ENCODE data around the gene PTPRT. TPM values are rescaled to one million over a fixed set of nuclear protein-coding genes. Genes with fewer than 3 reads are reported as not detected.

Gene PTPRT
- total and polyA plus RNA-seq, 2 donors (not counting 1 experiment from before 2014, with no cell fraction given): not detected

DNA sequence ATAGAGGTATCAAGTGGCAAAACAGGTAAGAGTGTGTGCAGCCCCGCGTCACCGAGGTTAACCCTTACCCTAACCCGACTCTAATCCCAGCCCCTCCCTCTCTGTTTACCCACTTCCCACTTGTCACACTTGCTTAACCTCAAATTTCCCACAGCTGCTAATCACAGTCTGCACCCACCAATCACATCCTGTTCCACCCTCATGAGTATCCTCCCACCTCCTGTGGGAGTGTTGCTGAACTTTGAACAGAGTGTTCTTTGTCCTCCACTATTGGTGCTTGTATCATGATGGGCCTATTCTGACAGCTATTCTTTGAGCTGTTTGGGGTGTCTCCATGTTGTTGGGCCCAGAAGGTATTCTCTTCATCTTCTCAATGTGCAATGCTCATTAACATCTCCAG, 487.8 kb downstream of the PTPRT start:
- H3K79me2 ChIP-seq (ENCODE audit: control insufficient read depth, insufficient read depth, low read length): no peaks in the 10 kb centered on the region
- no peaks in the 10 kb centered on the region for H3K9me3 ChIP-seq (ENCODE audit: control insufficient read depth, insufficient read depth, low read depth, low read length)
- H3K27ac ChIP-seq (ENCODE audit: insufficient read depth, low read length): no peak overlapping the region
- no peak overlapping the region for H3K4me3 ChIP-seq (replicated peaks in 1 of 4; ENCODE audit: control extremely low read depth in 1 of 4, insufficient read depth in 1 of 4, low read depth in 3 of 4, low read length in 4 of 4)
- no peak overlapping the region for H2AFZ ChIP-seq (ENCODE audit: low read length)
- no peaks in the 10 kb centered on the region for H3K36me3 ChIP-seq (ENCODE audit: control insufficient read depth, insufficient read depth, low read length)
- TF ChIP-seq, protein P1, sequence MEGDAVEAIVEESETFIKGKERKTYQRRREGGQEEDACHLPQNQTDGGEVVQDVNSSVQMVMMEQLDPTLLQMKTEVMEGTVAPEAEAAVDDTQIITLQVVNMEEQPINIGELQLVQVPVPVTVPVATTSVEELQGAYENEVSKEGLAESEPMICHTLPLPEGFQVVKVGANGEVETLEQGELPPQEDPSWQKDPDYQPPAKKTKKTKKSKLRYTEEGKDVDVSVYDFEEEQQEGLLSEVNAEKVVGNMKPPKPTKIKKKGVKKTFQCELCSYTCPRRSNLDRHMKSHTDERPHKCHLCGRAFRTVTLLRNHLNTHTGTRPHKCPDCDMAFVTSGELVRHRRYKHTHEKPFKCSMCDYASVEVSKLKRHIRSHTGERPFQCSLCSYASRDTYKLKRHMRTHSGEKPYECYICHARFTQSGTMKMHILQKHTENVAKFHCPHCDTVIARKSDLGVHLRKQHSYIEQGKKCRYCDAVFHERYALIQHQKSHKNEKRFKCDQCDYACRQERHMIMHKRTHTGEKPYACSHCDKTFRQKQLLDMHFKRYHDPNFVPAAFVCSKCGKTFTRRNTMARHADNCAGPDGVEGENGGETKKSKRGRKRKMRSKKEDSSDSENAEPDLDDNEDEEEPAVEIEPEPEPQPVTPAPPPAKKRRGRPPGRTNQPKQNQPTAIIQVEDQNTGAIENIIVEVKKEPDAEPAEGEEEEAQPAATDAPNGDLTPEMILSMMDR (conservative IDR thresholded peaks at IDR 0.05 in 1 of 2, IDR thresholded peaks at IDR 0.05 in 1 of 2; ENCODE audit: low read depth in 1 of 2, low read length in 2 of 2): no peak
- no peak for TF ChIP-seq EZH2 (IDR thresholded peaks at IDR 0.05; ENCODE audit: low read length, missing control alignments)
- no peaks in the 10 kb centered on the region for H4K20me1 ChIP-seq (ENCODE audit: control insufficient read depth, extremely low read depth, insufficient read depth, low read length)
- H3K4me2 ChIP-seq (ENCODE audit: extremely low read depth, insufficient read depth, low read length): no peak overlapping the region
- no peaks in the 10 kb centered on the region for H3K27me3 ChIP-seq (ENCODE audit: control insufficient read depth, insufficient read depth, low read length)
- H3K4me1 ChIP-seq (ENCODE audit: control insufficient read depth, extremely low read depth, insufficient read depth, low read length): no peaks in the 10 kb centered on the region
- H3K9ac ChIP-seq (ENCODE audit: insufficient read depth, low read length): no peak overlapping the region
- no peak for DNase-seq (ENCODE audit: low read depth in 2 of 2)

GRCh38 chr20:42700372-42700771, 489.3 kb downstream of the PTPRT start:
- DNase-seq (ENCODE audit: low read depth in 2 of 2): no peak
- no peak overlapping the region for H3K27ac ChIP-seq (ENCODE audit: insufficient read depth, low read length)
- H3K4me1 ChIP-seq (ENCODE audit: control insufficient read depth, extremely low read depth, insufficient read depth, low read length): no peaks in the 10 kb centered on the region
- no peaks in the 10 kb centered on the region for H3K79me2 ChIP-seq (ENCODE audit: control insufficient read depth, insufficient read depth, low read length)
- no peak overlapping the region for H2AFZ ChIP-seq (ENCODE audit: low read length)
- H3K4me2 ChIP-seq (ENCODE audit: extremely low read depth, insufficient read depth, low read length): no peak overlapping the region
- H3K9me3 ChIP-seq (ENCODE audit: control insufficient read depth, insufficient read depth, low read depth, low read length): no peaks in the 10 kb centered on the region
- no peaks in the 10 kb centered on the region for H3K27me3 ChIP-seq (ENCODE audit: control insufficient read depth, insufficient read depth, low read length)
- no peak overlapping the region for H3K4me3 ChIP-seq (replicated peaks in 1 of 4; ENCODE audit: control extremely low read depth in 1 of 4, insufficient read depth in 1 of 4, low read depth in 3 of 4, low read length in 4 of 4)
- H3K36me3 ChIP-seq (ENCODE audit: control insufficient read depth, insufficient read depth, low read length): no peaks in the 10 kb centered on the region
- H4K20me1 ChIP-seq (ENCODE audit: control insufficient read depth, extremely low read depth, insufficient read depth, low read length): no peaks in the 10 kb centered on the region
- TF ChIP-seq, protein P1 (conservative IDR thresholded peaks at IDR 0.05 in 1 of 2, IDR thresholded peaks at IDR 0.05 in 1 of 2; ENCODE audit: low read depth in 1 of 2, low read length in 2 of 2): no peak
- TF ChIP-seq EZH2 (IDR thresholded peaks at IDR 0.05; ENCODE audit: low read length, missing control alignments): no peak
- no peak overlapping the region for H3K9ac ChIP-seq (ENCODE audit: insufficient read depth, low read length)

GRCh38 chr20:42697962-42698361, 491.7 kb downstream of the PTPRT start:
- Histone ChIP-seq H4K20me1 (ENCODE audit: control insufficient read depth, extremely low read depth, insufficient read depth, low read length) (no peaks in the 10 kb centered on the region), H3K4me1 (ENCODE audit: control insufficient read depth, extremely low read depth, insufficient read depth, low read length) (no peaks in the 10 kb centered on the region), H2AFZ (ENCODE audit: low read length) (no peak overlapping the region), H3K27me3 (ENCODE audit: control insufficient read depth, insufficient read depth, low read length) (no peaks in the 10 kb centered on the region), H3K27ac (ENCODE audit: insufficient read depth, low read length) (no peak overlapping the region), H3K4me3 (replicated peaks in 1 of 4; ENCODE audit: control extremely low read depth in 1 of 4, insufficient read depth in 1 of 4, low read depth in 3 of 4, low read length in 4 of 4) (no peak overlapping the region), H3K79me2 (ENCODE audit: control insufficient read depth, insufficient read depth, low read length) (no peaks in the 10 kb centered on the region), H3K36me3 (ENCODE audit: control insufficient read depth, insufficient read depth, low read length) (no peaks in the 10 kb centered on the region), H3K9ac (ENCODE audit: insufficient read depth, low read length) (no peak overlapping the region), H3K9me3 (ENCODE audit: control insufficient read depth, insufficient read depth, low read depth, low read length) (no peaks in the 10 kb centered on the region), H3K4me2 (ENCODE audit: extremely low read depth, insufficient read depth, low read length) (no peak overlapping the region)
- DNase-seq (ENCODE audit: low read depth in 2 of 2): no peak
- no peak for TF ChIP-seq EZH2 (IDR thresholded peaks at IDR 0.05; ENCODE audit: low read length, missing control alignments)
- TF ChIP-seq, protein P1 (conservative IDR thresholded peaks at IDR 0.05 in 1 of 2, IDR thresholded peaks at IDR 0.05 in 1 of 2; ENCODE audit: low read depth in 1 of 2, low read length in 2 of 2): no peak
